Breast epithelium (tissue), 3 donors: ENCODE measurements around the gene DCHS2.

ENCODE experiments used
- POLR2A ChIP-seq: fragments of 450-650 bp; IDR thresholded peaks from one replicate; pipeline ENCODE4 v1.6.1; 2016; ENCODE audit warnings: antibody characterized with exemption, mild to moderate bottlenecking, moderate library complexity
- TF ChIP-seq, protein P1 (sequence below), 3 donors: fragments of 450-650 bp; IDR thresholded peaks; one replicate each; pipeline ENCODE4 v1.5.1; 2016 to 2017; ENCODE audit warnings: antibody characterized with exemption in 3 of 3, mild to moderate bottlenecking in 3 of 3, moderate library complexity in 3 of 3

- TF ChIP-seq, protein P1, sequence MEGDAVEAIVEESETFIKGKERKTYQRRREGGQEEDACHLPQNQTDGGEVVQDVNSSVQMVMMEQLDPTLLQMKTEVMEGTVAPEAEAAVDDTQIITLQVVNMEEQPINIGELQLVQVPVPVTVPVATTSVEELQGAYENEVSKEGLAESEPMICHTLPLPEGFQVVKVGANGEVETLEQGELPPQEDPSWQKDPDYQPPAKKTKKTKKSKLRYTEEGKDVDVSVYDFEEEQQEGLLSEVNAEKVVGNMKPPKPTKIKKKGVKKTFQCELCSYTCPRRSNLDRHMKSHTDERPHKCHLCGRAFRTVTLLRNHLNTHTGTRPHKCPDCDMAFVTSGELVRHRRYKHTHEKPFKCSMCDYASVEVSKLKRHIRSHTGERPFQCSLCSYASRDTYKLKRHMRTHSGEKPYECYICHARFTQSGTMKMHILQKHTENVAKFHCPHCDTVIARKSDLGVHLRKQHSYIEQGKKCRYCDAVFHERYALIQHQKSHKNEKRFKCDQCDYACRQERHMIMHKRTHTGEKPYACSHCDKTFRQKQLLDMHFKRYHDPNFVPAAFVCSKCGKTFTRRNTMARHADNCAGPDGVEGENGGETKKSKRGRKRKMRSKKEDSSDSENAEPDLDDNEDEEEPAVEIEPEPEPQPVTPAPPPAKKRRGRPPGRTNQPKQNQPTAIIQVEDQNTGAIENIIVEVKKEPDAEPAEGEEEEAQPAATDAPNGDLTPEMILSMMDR (IDR thresholded peaks at IDR 0.05): no peak
- no peak for TF ChIP-seq POLR2A
Measured at GRCh38 chr4:154421618-154422017, 70.0 kb downstream of the DCHS2 start.
